Measurements from ENCODE around the gene CLMP.

GRCh38 chr11:123040111-123040432 is 155.0 kb downstream of the CLMP start:
- TF ChIP-seq CTCF (IDR thresholded peaks at IDR 0.05; ENCODE audit: extremely low read depth in 1 of 2, insufficient read depth in 1 of 2, low read depth in 1 of 2, low read length in 2 of 2) = no peak
- TF ChIP-seq FOS (IDR thresholded peaks at IDR 0.05; ENCODE audit: borderline replicate concordance, insufficient read depth, low read length) = no peak
- TF ChIP-seq POLR2A (IDR thresholded peaks at IDR 0.05; ENCODE audit: low read depth, low read length) = no peak
- TF ChIP-seq EZH2 (IDR thresholded peaks at IDR 0.05; ENCODE audit: borderline replicate concordance, low read depth, low read length, severe bottlenecking) = no peak
- no peak for TF ChIP-seq JUN (IDR thresholded peaks at IDR 0.05; ENCODE audit: borderline replicate concordance, insufficient read depth, insufficient read length, low read depth)
